Caco-2 (cell line): Measurements from ENCODE around the gene APOL4. TPM values are rescaled to one million over a fixed set of nuclear protein-coding genes. Genes with fewer than 3 reads are reported as not detected.

ENCODE experiments used
- BruUV-seq: library from RNA; stranded (reverse); fragments of 400-500 nt; replicated peaks from 2 replicates; lab custom pipeline; 2021; lab: Mats Ljungman, UMichigan
- CTCF ChIA-PET: fragments of 300-600 bp; sonication (Branson Sonifier 250); formaldehyde crosslinking; loops from one replicate; lab custom pipeline; 2022; ENCODE audit warnings: antibody characterized with exemption; lab: Charles Lee
- POLR2A ChIA-PET: fragments of 300-600 bp; sonication (Branson Sonifier 250); formaldehyde crosslinking; loops from one replicate; lab custom pipeline; 2022; ENCODE audit warnings: antibody characterized with exemption; lab: Charles Lee
- DNase-seq, 2 experiments: peaks; one replicate each; pipeline versions ENCODE4 v3.0.0 to v3.0.0-alpha.2; 2020 to 2022
- H3K27me3 ChIP-seq: replicated peaks from 2 replicates; pipeline ENCODE4 v1.6.0; 2011; ENCODE audit warnings: low read length; ENCODE audit not compliant: control insufficient read depth, insufficient read depth
- H3K36me3 ChIP-seq: 2 replicates; pipeline ENCODE4 v1.5.1; 2011; ENCODE audit warnings: low read length; ENCODE audit not compliant: control insufficient read depth, insufficient read depth
- H3K4me1 ChIP-seq: fragments of 250-450 bp; sonication (Bioruptor Pico); 2 replicates; pipeline ENCODE4 v1.5.1; 2020; ENCODE audit warnings: mild to moderate bottlenecking
- H3K4me3 ChIP-seq: 2 replicates; pipeline ENCODE4 v1.5.1; 2011; ENCODE audit warnings: low read depth, mild to moderate bottlenecking, control low read depth, low read length
- H3K9me3 ChIP-seq: fragments of 250-450 bp; sonication (Bioruptor Pico); 2 replicates; pipeline ENCODE4 v1.5.1; 2020; ENCODE audit warnings: mild to moderate bottlenecking, moderate library complexity
- H3K27ac Mint-ChIP-seq: one replicate; pipeline ENCODE4 v1.8.0; 2022; ENCODE audit warnings: mixed read lengths; ENCODE audit not compliant: unreplicated experiment
- H3K27me3 Mint-ChIP-seq: one replicate; pipeline ENCODE4 v1.8.0; 2022; ENCODE audit warnings: mixed read lengths; ENCODE audit not compliant: insufficient read depth, unreplicated experiment
- H3K36me3 Mint-ChIP-seq: one replicate; pipeline ENCODE4 v1.8.0; 2022; ENCODE audit warnings: mild to moderate bottlenecking, mixed read lengths; ENCODE audit not compliant: insufficient read depth, unreplicated experiment
- H3K4me1 Mint-ChIP-seq: one replicate; pipeline ENCODE4 v1.8.0; 2022; ENCODE audit warnings: low read depth, mixed read lengths; ENCODE audit not compliant: unreplicated experiment
- H3K4me3 Mint-ChIP-seq: one replicate; pipeline ENCODE4 v1.8.0; 2022; ENCODE audit warnings: mild to moderate bottlenecking, moderate library complexity, mixed read lengths; ENCODE audit not compliant: unreplicated experiment
- H3K9me3 Mint-ChIP-seq: one replicate; pipeline ENCODE4 v1.8.0; 2022; ENCODE audit warnings: mixed read lengths; ENCODE audit not compliant: unreplicated experiment
- intact Hi-C: fragments of 100-400 bp; cut with micrococcal nuclease; formaldehyde crosslinking; loops from one replicate; pipeline ENCODE4 v1.10.0; 2022; ENCODE audit not compliant: unreplicated experiment
- total RNA-seq: library from RNA; stranded (reverse); gene quantifications from 2 replicates; pipeline ENCODE4 v1.2.3, GENCODE V29; 2022
- TF ChIP-seq, protein P1 (sequence below), 2 experiments: fragments of 200-600 bp in 1 of 2; IDR thresholded peaks; 1 replicate in 1 of 2; 2 replicates in 1 of 2; pipeline versions ENCODE4 v1.5.1 to v1.8.0; 2011 to 2022; ENCODE audit warnings: antibody characterized with exemption in 1 of 2, control low read depth in 1 of 2, inconsistent platforms in 1 of 2, low read depth in 1 of 2, low read length in 1 of 2, mild to moderate bottlenecking in 1 of 2, moderate library complexity in 1 of 2; ENCODE audit not compliant: insufficient read depth in 1 of 2, severe bottlenecking in 1 of 2, unreplicated experiment in 1 of 2

APOL4 gene
- total RNA-seq, 1 experiment from 2014 or later = not detected

DNA sequence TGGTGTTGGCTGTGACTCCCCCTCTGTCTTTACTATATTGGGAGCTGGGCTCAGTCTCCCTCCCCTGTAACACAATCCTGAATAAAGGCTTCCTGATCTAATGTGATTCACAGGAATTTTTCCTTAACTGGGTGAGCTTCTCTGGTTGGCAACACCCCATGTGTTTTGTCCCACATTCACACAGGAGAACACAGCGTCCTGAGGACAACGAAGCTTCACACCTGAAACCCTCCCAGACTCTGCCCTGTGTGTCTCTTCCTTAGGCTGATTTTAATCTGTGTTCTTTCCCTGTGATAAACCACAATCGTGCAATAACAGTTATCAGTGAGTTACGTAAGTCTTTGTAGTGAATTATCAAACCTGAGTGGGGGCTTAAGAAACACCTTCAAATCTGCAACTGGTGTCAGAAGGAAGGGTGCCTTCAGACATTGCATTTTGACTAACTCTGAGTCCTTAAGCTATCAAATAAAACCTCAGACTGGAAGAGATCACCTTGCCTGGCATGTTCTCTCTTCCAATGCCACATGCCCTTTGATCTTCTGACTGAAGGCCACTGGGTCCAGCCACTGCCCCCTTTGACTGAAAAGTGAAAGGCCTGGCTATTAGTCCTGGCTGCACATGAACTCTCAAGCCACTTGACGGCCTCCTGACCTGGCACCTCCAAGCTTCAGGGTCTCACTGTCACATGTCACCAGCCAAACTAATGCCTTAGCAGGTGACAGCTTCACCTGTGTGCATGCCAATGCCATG lies 58.4 kb downstream of the APOL4 start:
- Histone ChIP-seq H3K4me3 (no peak overlapping the region), H3K27me3 (no peaks in the 10 kb centered on the region), H3K36me3 (no peaks in the 10 kb centered on the region), H3K4me1 (no peaks in the 10 kb centered on the region), H3K9me3 (no peaks in the 10 kb centered on the region)
- ChIA-PET CTCF (interaction anchor here (2.9 kb wide), 1 partner anchor 37 kb away, joined by 8 read pairs; no protein-coding TSS in a partner anchor), POLR2A (no interaction called here)
- DNase-seq = no peak
- Mint-ChIP-seq H3K4me1 (no peaks in the 10 kb centered on the region), H3K4me3 (no peak overlapping the region), H3K36me3 (no peaks in the 10 kb centered on the region), H3K27ac (no peak overlapping the region), H3K9me3 (no peaks in the 10 kb centered on the region), H3K27me3 (no peaks in the 10 kb centered on the region)
- intact Hi-C loops = no loop called here
- no TSS peak for BruUV-seq
- TF ChIP-seq, protein P1, sequence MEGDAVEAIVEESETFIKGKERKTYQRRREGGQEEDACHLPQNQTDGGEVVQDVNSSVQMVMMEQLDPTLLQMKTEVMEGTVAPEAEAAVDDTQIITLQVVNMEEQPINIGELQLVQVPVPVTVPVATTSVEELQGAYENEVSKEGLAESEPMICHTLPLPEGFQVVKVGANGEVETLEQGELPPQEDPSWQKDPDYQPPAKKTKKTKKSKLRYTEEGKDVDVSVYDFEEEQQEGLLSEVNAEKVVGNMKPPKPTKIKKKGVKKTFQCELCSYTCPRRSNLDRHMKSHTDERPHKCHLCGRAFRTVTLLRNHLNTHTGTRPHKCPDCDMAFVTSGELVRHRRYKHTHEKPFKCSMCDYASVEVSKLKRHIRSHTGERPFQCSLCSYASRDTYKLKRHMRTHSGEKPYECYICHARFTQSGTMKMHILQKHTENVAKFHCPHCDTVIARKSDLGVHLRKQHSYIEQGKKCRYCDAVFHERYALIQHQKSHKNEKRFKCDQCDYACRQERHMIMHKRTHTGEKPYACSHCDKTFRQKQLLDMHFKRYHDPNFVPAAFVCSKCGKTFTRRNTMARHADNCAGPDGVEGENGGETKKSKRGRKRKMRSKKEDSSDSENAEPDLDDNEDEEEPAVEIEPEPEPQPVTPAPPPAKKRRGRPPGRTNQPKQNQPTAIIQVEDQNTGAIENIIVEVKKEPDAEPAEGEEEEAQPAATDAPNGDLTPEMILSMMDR (IDR thresholded peaks at IDR 0.05; ENCODE audit: insufficient read depth in 1 of 2, low read depth in 1 of 2, low read length in 1 of 2, severe bottlenecking in 1 of 2, unreplicated experiment in 1 of 2) = no peak

DNA sequence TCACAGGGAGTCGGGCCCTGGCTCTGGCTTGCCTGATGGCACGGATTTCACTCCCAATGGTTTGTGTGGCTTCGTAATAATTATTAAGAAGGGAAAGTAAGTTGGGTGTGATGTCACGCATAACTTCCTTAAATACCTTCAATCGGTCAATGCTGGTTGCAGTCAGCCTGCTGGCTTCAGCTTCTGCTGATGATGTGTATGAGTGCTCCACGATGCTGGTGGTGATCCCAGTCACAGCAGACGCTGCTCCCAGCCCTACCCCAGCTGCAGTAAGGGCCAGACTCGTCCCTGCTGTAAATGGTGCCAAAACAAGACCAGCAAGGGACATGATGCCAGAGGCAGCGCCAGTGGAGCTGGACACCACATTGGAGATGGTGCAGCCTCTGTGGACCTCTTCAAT lies 60.1 kb downstream of the APOL4 start:
- TF ChIP-seq, protein P1 (IDR thresholded peaks at IDR 0.05; ENCODE audit: insufficient read depth in 1 of 2, low read depth in 1 of 2, low read length in 1 of 2, severe bottlenecking in 1 of 2, unreplicated experiment in 1 of 2) = no peak
- H3K27me3 Mint-ChIP-seq = no peaks in the 10 kb centered on the region
- H3K4me3 ChIP-seq = no peak overlapping the region
- ChIA-PET CTCF (interaction anchor here (0.6 to 2.9 kb wide), 3 partner anchors 14 to 39 kb away, joined by 3 to 8 read pairs (median 3); no protein-coding TSS in a partner anchor), POLR2A (no interaction called here)
- H3K4me3 Mint-ChIP-seq = no peak overlapping the region
- no peaks in the 10 kb centered on the region for H3K27me3 ChIP-seq
- H3K9me3 ChIP-seq = no peaks in the 10 kb centered on the region
- no peak for DNase-seq
- H3K4me1 ChIP-seq = no peaks in the 10 kb centered on the region
- no peaks in the 10 kb centered on the region for H3K4me1 Mint-ChIP-seq
- H3K9me3 Mint-ChIP-seq = no peaks in the 10 kb centered on the region
- no peaks in the 10 kb centered on the region for H3K36me3 Mint-ChIP-seq
- H3K36me3 ChIP-seq = no peaks in the 10 kb centered on the region
- H3K27ac Mint-ChIP-seq = no peak overlapping the region
- intact Hi-C loops = no loop called here
- BruUV-seq = no TSS peak

Other genes starting within 250 kb of the APOL4 start
- gene RBFOX2, start 173.0 kb downstream of the APOL4 start, total RNA-seq = 91.1 and 96.5 TPM in 2 replicates
- gene APOL3, start 41.1 kb downstream of the APOL4 start, total RNA-seq = 0.35 TPM in 1 of 2 replicates, not detected in the other
- 7.9 and 10.0 TPM in 2 replicates for gene APOL2, start 37.7 kb upstream of the APOL4 start, total RNA-seq
- 0.32 and 0.39 TPM in 2 replicates for gene APOL1, start 51.3 kb upstream of the APOL4 start, total RNA-seq
- gene MYH9, start 186.2 kb upstream of the APOL4 start, total RNA-seq = 513 and 539 TPM in 2 replicates